ENCODE measurements around the gene SAMD5. TPM values are rescaled to one million over a fixed set of nuclear protein-coding genes. Genes with fewer than 3 reads are reported as not detected.

SAMD5 gene
- total RNA-seq, 6 donors from 2014 or later: 4.1 to 10.8 (median 5.6) TPM

DNA sequence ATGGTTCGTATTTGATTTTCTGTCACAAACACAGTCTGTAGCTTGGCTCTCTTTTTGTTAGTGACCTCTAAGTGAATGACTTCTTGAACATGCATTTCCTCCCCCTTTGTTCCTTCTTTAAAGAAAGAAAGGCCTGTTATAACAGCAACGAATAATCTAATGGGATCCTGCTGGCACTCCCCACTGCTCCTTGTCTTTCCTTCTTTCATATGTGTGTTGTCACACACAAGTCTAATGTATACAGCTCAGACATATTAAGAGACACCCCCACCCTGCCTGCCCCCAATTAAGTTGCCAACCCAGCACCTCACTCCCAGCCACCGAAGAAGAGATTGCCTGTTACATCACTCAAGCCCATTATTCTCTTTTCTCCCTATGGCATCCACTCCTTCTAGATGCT lies 4.9 kb upstream of the SAMD5 start:
- no peaks in the 10 kb centered on the region for H3K9me3 ChIP-seq
- ATAC-seq (ENCODE audit: low FRiP score in 2 of 2) (no peak), DNase-seq (no peak)
- H3K27ac ChIP-seq: no peak overlapping the region
- peaks cover 0 to 14% (median 5%) of the 10 kb centered on the region in 4 donors for H3K27me3 ChIP-seq
- 82 to 85% methylated on average over 3 of the region's 3 CpGs for WGBS, 2 donors
- H3K4me1 ChIP-seq: peaks cover 16 to 21% (median 17%) of the 10 kb centered on the region in 4 donors
- no peak overlapping the region for H3K4me3 ChIP-seq
- TF ChIP-seq EP300 (IDR thresholded peaks at IDR 0.05): no peak
- no peak for TF ChIP-seq POLR2AphosphoS5 (IDR thresholded peaks at IDR 0.05)
- TF ChIP-seq POLR2A (IDR thresholded peaks at IDR 0.05): no peak
- TF ChIP-seq, protein P1, sequence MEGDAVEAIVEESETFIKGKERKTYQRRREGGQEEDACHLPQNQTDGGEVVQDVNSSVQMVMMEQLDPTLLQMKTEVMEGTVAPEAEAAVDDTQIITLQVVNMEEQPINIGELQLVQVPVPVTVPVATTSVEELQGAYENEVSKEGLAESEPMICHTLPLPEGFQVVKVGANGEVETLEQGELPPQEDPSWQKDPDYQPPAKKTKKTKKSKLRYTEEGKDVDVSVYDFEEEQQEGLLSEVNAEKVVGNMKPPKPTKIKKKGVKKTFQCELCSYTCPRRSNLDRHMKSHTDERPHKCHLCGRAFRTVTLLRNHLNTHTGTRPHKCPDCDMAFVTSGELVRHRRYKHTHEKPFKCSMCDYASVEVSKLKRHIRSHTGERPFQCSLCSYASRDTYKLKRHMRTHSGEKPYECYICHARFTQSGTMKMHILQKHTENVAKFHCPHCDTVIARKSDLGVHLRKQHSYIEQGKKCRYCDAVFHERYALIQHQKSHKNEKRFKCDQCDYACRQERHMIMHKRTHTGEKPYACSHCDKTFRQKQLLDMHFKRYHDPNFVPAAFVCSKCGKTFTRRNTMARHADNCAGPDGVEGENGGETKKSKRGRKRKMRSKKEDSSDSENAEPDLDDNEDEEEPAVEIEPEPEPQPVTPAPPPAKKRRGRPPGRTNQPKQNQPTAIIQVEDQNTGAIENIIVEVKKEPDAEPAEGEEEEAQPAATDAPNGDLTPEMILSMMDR (IDR thresholded peaks at IDR 0.05): no peak
- H3K36me3 ChIP-seq: no peaks in the 10 kb centered on the region

DNA sequence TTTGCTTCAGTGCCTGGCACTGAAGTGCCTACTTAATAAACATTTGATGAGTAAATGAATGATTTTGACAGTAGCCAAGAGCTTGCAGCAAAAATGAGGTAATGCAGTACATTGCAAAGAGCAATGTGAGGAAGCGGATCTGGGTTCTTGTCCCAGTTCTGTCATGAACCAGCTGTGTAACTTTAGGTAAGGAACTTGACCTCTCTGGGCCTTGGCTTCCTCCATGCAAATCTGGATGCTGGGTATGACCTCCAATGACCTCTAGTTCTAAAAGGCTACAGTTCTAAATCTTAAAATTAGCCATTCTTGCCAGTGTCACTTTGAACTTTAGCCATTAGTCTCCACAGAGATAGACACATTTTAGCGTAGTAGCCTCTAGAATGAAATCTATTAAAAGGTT lies 3.6 kb upstream of the SAMD5 start:
- TF ChIP-seq, protein P1 (IDR thresholded peaks at IDR 0.05): no peak
- TF ChIP-seq POLR2A (IDR thresholded peaks at IDR 0.05) (no peak), EP300 (IDR thresholded peaks at IDR 0.05) (no peak), POLR2AphosphoS5 (IDR thresholded peaks at IDR 0.05) (no peak)
- Histone ChIP-seq H3K9me3 (no peaks in the 10 kb centered on the region), H3K4me3 (no peak overlapping the region), H3K27me3 (peaks cover 0 to 17% (median 5%) of the 10 kb centered on the region in 4 donors), H3K36me3 (no peaks in the 10 kb centered on the region), H3K27ac (no peak overlapping the region), H3K4me1 (peaks cover 16 to 34% (median 20%) of the 10 kb centered on the region in 4 donors)
- WGBS, 2 donors: 78 to 88% methylated on average over 2 of the region's 2 CpGs
- no peak for DNase-seq
- ATAC-seq (ENCODE audit: low FRiP score in 2 of 2): no peak

DNA sequence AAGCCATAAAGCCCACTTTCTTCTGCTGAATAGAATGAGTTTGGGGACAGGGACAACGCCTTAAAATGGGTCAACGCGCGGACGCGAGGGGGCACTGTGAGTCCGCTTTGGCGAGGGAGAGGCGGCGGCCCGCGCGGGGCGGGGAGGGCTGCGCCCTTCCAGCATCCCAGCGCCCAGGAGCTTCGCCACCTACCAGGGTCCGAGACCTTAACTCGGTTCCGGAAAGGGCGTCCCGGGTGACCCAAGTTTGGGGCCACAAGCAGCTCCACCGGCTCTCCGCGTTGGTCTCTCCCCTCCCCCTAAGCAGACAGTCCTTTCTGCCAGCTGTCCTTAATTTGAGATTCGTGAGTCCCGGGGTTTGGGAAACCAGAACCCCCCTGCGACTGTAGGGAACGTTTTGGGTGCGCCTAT lies 1.8 kb upstream of the SAMD5 start:
- TF ChIP-seq POLR2A (IDR thresholded peaks at IDR 0.05) (no peak), POLR2AphosphoS5 (IDR thresholded peaks at IDR 0.05) (no peak), EP300 (IDR thresholded peaks at IDR 0.05) (no peak)
- TF ChIP-seq, protein P1 (IDR thresholded peaks at IDR 0.05): peak; percentile 43 to 74 (median 68)
- H3K27ac ChIP-seq: peak overlapping the region in 1 of 4 donors; percentile 84

DNA sequence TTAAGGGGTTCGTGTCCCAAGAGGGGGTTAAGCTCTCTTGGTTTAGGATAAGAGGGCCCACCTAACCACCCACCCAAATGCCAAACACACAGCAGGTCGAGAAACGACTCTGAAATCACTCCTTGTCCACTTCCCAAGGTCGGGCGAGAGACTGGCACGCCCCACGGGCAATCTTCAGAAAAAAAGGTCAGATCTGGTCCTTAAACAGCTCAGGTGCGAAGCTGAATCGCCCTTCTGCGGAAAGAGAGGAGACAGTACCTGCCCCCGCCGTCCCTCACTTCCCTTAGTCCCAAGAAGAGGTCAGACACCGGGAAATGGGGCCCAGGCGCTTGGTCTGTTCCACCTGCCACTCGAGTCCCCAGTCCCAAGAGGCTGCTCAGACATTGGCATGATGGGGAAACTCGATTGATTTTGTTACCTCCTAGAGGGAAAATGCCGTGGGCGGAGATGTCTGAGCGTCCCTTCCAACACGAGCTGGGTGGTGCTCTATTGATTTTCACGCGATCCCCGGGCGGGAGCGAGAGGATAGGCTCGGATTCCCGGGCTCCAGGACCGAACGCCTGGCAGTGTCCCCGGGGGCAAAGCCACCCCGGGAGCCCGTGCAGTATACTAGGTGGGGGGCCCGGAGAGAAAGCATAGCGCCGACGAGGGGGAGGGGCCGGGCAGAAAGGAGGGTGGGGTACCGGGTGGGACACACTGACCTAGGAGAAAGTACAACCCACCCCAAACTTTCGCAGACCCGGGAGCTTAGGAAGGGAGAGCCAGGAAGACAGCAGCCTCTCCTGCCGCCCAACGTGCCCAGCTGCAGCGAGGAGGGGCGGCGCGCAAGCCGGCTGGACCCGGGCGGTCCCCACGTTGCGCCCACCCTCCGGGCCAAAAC lies 1.1 kb upstream of the SAMD5 start:
- Histone ChIP-seq H3K4me1 (peaks cover 16 to 46% (median 22%) of the 10 kb centered on the region in 4 donors), H3K4me3 (peak overlapping the region; percentile 52 to 71 (median 64)), H3K27me3 (peaks cover 0 to 17% (median 5%) of the 10 kb centered on the region in 4 donors), H3K27ac (peak overlapping the region; percentile 68 to 84 (median 76)), H3K9me3 (no peaks in the 10 kb centered on the region), H3K36me3 (no peaks in the 10 kb centered on the region)
- ATAC-seq (ENCODE audit: low FRiP score in 2 of 2) (peak; percentile 31 to 42), DNase-seq (peak in 1 of 2 donors; percentile 28)
- TF ChIP-seq EP300 (IDR thresholded peaks at IDR 0.05) (no peak), POLR2A (IDR thresholded peaks at IDR 0.05) (no peak), POLR2AphosphoS5 (IDR thresholded peaks at IDR 0.05) (no peak)
- TF ChIP-seq, protein P1 (IDR thresholded peaks at IDR 0.05): no peak
- WGBS, 2 donors: 1 to 2% methylated on average over 19 to 49 of the region's 52 CpGs

More for the DNA sequence above, 1.8 kb upstream of the SAMD5 start:
- Histone ChIP-seq H3K27me3 (peaks cover 0 to 17% (median 5%) of the 10 kb centered on the region in 4 donors), H3K9me3 (no peaks in the 10 kb centered on the region), H3K4me3 (peak overlapping the region; percentile 18 to 71 (median 56)), H3K4me1 (peaks cover 16 to 46% (median 22%) of the 10 kb centered on the region in 4 donors), H3K36me3 (no peaks in the 10 kb centered on the region)
- WGBS, 2 donors: 0 to 2% methylated on average over 10 to 28 of the region's 30 CpGs
- DNase-seq: peak; percentile 60 to 93
- ATAC-seq (ENCODE audit: low FRiP score in 2 of 2): peak; percentile 70 to 79
